ENCODE measurements around the gene DCAKD. TPM values are rescaled to one million over a fixed set of nuclear protein-coding genes. Genes with fewer than 3 reads are reported as not detected.

Gene DCAKD
- total RNA-seq, 1 donor from 2014 or later = 39.9 TPM

GRCh38 chr17:45067637-45068036 is 16.2 kb upstream of the DCAKD start:
- peaks cover 3% of the 10 kb centered on the region for H3K4me1 Mint-ChIP-seq (ENCODE audit: low read depth, unreplicated experiment)
- no peaks in the 10 kb centered on the region for H3K36me3 Mint-ChIP-seq (ENCODE audit: unreplicated experiment)
- DNase-seq = no peak
- no peak overlapping the region for H3K4me3 Mint-ChIP-seq (ENCODE audit: unreplicated experiment)
- no peak overlapping the region for H3K27ac Mint-ChIP-seq (ENCODE audit: unreplicated experiment)
- no peak for TF ChIP-seq CTCF (IDR thresholded peaks at IDR 0.05; ENCODE audit: partially characterized antibody, unreplicated experiment)
- no peaks in the 10 kb centered on the region for H3K9me3 Mint-ChIP-seq (ENCODE audit: unreplicated experiment)
- H3K27me3 Mint-ChIP-seq (ENCODE audit: unreplicated experiment) = no peaks in the 10 kb centered on the region

- no peak overlapping the region for H3K27ac Mint-ChIP-seq (ENCODE audit: unreplicated experiment)
Measured at GRCh38 chr17:45063198-45063597, 11.8 kb upstream of the DCAKD start.

GRCh38 chr17:45061606-45062205 is 10.3 kb upstream of the DCAKD start:
- H3K4me3 Mint-ChIP-seq (ENCODE audit: unreplicated experiment) = peak overlapping the region; percentile 100
- H3K27ac Mint-ChIP-seq (ENCODE audit: unreplicated experiment) = peak overlapping the region; percentile 99
- DNase-seq = no peak
- H3K27me3 Mint-ChIP-seq (ENCODE audit: unreplicated experiment) = no peaks in the 10 kb centered on the region
- TF ChIP-seq CTCF (IDR thresholded peaks at IDR 0.05; ENCODE audit: partially characterized antibody, unreplicated experiment) = no peak
- peaks cover 5% of the 10 kb centered on the region for H3K4me1 Mint-ChIP-seq (ENCODE audit: low read depth, unreplicated experiment)
- no peaks in the 10 kb centered on the region for H3K36me3 Mint-ChIP-seq (ENCODE audit: unreplicated experiment)
- H3K9me3 Mint-ChIP-seq (ENCODE audit: unreplicated experiment) = peaks cover 5% of the 10 kb centered on the region

More at GRCh38 chr17:45063198-45063597, 11.8 kb upstream of the DCAKD start:
- no peaks in the 10 kb centered on the region for H3K27me3 Mint-ChIP-seq (ENCODE audit: unreplicated experiment)
- peaks cover 5% of the 10 kb centered on the region for H3K9me3 Mint-ChIP-seq (ENCODE audit: unreplicated experiment)
- no peak for TF ChIP-seq CTCF (IDR thresholded peaks at IDR 0.05; ENCODE audit: partially characterized antibody, unreplicated experiment)
- no peaks in the 10 kb centered on the region for H3K36me3 Mint-ChIP-seq (ENCODE audit: unreplicated experiment)
- H3K4me1 Mint-ChIP-seq (ENCODE audit: low read depth, unreplicated experiment) = peaks cover 6% of the 10 kb centered on the region
- no peak overlapping the region for H3K4me3 Mint-ChIP-seq (ENCODE audit: unreplicated experiment)
- DNase-seq = no peak

GRCh38 chr17:45060797-45061605 is 9.6 kb upstream of the DCAKD start, which contains the start of gene NMT1:
TSS of gene NMT1 (plus strand) at chr17:45061317. CDS start at chr17:45061330, 13 bp downstream.
- peak within 1 kb of the TSS; percentile 99 for H3K27ac Mint-ChIP-seq (ENCODE audit: unreplicated experiment)
- no peaks in the 10 kb centered on the region for H3K36me3 Mint-ChIP-seq (ENCODE audit: unreplicated experiment)
- peak; percentile 21 for TF ChIP-seq CTCF (IDR thresholded peaks at IDR 0.05; ENCODE audit: partially characterized antibody, unreplicated experiment)
- peak; percentile 95 for DNase-seq
- peak within 1 kb of the TSS; percentile 100 for H3K4me3 Mint-ChIP-seq (ENCODE audit: unreplicated experiment)
- no peaks in the 10 kb centered on the region for H3K27me3 Mint-ChIP-seq (ENCODE audit: unreplicated experiment)
- peaks cover 5% of the 10 kb centered on the region for H3K9me3 Mint-ChIP-seq (ENCODE audit: unreplicated experiment)
- H3K4me1 Mint-ChIP-seq (ENCODE audit: low read depth, unreplicated experiment) = peaks cover 5% of the 10 kb centered on the region

- Mint-ChIP-seq H3K27me3 (ENCODE audit: unreplicated experiment) (no peaks in the 10 kb centered on the region), H3K4me1 (ENCODE audit: low read depth, unreplicated experiment) (peaks cover 5% of the 10 kb centered on the region), H3K4me3 (ENCODE audit: unreplicated experiment) (peak overlapping the region; percentile 100), H3K9me3 (ENCODE audit: unreplicated experiment) (peaks cover 5% of the 10 kb centered on the region), H3K36me3 (ENCODE audit: unreplicated experiment) (no peaks in the 10 kb centered on the region), H3K27ac (ENCODE audit: unreplicated experiment) (peak overlapping the region; percentile 75)
- TF ChIP-seq CTCF (IDR thresholded peaks at IDR 0.05; ENCODE audit: partially characterized antibody, unreplicated experiment) = no peak
- no peak for DNase-seq
Measured at GRCh38 chr17:45060382-45060796, 9.0 kb upstream of the DCAKD start.

All from glutamatergic neuron (in vitro differentiated cells).